Muscle of leg (tissue), 11 donors: ENCODE data around the gene PSMA7. TPM values are rescaled to one million over a fixed set of nuclear protein-coding genes. Genes with fewer than 3 reads are reported as not detected.

ENCODE experiments used
- DNase-seq: peaks from one replicate; pipeline ENCODE4 v3.0.0; 2013
- H3K27ac ChIP-seq: one replicate; pipeline ENCODE4 v1.5.1; 2013; ENCODE audit warnings: mild to moderate bottlenecking, low read length, control low read depth
- H3K27me3 ChIP-seq: one replicate; pipeline ENCODE4 v1.6.1; 2013; ENCODE audit warnings: low read length; ENCODE audit not compliant: control insufficient read depth, insufficient read depth
- H3K36me3 ChIP-seq: one replicate; pipeline ENCODE4 v1.6.1; 2013; ENCODE audit warnings: low read length; ENCODE audit not compliant: control insufficient read depth, insufficient read depth
- H3K4me1 ChIP-seq: one replicate; pipeline ENCODE4 v1.6.1; 2013; ENCODE audit warnings: low read length; ENCODE audit not compliant: control insufficient read depth, insufficient read depth
- H3K4me3 ChIP-seq: one replicate; pipeline ENCODE4 v1.5.1; 2013; ENCODE audit warnings: low read length, control low read depth
- H3K9me3 ChIP-seq: replicated peaks from 2 replicates; pipeline ENCODE4 v1.6.1; 2013; ENCODE audit warnings: low read depth, low read length; ENCODE audit not compliant: control insufficient read depth
- WGBS: methylation state at CpG from one replicate; pipeline ENCODE4 v1.1.5; 2013; ENCODE audit warnings: missing lambda C conversion rate; ENCODE audit not compliant: insufficient coverage; 5-methylcytosine and 5-hydroxymethylcytosine counted together
- polyA plus RNA-seq, 8 donors: library from polyadenylated mRNA; unstranded; fragments of 120-200 nt; gene quantifications; one replicate each; pipeline versions ENCODE4 v1.2.1 to v1.2.3, GENCODE V29; 2013; ENCODE audit warnings: inconsistent platforms in 1 of 8, low replicate concordance in 1 of 8; ENCODE audit not compliant: insufficient read length in 8 of 8, insufficient read depth in 1 of 8
- total RNA-seq: library from RNA; stranded (reverse); fragments of 120-200 nt; gene quantifications from one replicate; pipeline ENCODE4 v1.2.4, GENCODE V29; 2013

PSMA7 gene
- total and polyA plus RNA-seq, 9 donors = 154 to 227 (median 164) TPM

DNA sequence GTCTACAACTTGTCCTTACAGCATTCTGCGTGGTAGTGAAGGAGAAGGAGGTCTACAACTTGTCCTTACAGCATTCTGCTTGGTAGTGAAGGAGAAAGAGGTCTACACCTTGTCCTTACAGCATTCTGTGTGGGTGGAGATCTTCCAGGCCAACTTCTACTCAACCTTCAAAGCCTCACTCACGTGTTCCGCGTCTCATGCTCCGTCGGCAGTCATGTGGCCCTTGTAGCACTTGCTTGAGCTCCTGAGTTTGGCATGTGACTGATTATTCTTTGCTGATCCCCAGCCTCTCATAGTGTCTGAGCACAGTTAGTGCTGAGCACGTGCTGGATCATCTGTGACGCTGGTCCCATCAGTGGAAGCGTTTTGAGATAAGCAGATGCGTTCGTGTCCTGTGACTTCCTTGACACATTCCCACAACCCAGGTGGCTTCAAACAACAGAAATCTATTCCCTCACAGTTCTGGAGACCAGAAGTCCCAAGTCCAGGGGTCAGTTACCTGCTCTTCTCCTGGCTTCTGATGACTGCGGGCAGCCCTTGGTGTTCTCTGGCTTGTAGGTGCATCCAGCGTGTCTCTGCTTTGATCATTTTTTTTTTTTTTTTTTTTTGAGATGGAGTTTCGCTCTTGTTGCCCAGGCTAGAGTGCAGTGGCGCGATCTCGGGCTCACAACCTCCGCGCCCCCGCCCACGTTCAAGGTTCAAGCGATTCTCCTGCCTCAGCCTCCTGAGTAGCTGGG is 3.0 kb upstream of the PSMA7 start:
- 91% methylated on average over 11 of the region's 22 CpGs for WGBS
- DNase-seq = no peak

DNA sequence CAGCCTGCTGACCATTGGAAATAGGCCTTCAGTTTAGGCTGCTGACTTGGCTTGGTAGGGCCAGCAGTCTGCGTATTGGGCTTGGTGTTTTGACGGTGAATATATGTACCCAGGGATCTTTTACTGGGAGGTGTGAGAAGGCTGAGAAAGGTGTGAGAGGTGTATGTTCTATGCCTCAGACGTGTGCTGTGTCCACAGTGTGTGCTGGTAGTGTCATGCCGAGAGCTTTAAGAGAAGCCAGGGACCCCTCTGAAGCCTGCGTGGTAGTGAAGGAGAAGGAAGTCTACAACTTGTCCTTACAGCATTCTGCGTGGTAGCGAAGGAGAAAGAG is 2.5 kb upstream of the PSMA7 start:
- no peak for DNase-seq
- 91% methylated on average over 7 of the region's 7 CpGs for WGBS
- Histone ChIP-seq H3K27ac (no peak overlapping the region), H3K36me3 (peaks cover 5% of the 10 kb centered on the region), H3K9me3 (no peaks in the 10 kb centered on the region), H3K4me3 (no peak overlapping the region), H3K4me1 (peaks cover 39% of the 10 kb centered on the region), H3K27me3 (no peaks in the 10 kb centered on the region)

More for the DNA sequence above, 3.0 kb upstream of the PSMA7 start:
- H3K9me3 ChIP-seq = no peaks in the 10 kb centered on the region
- no peak overlapping the region for H3K4me3 ChIP-seq
- no peaks in the 10 kb centered on the region for H3K27me3 ChIP-seq
- peaks cover 2% of the 10 kb centered on the region for H3K36me3 ChIP-seq
- H3K27ac ChIP-seq = no peak overlapping the region
- H3K4me1 ChIP-seq = peaks cover 36% of the 10 kb centered on the region

DNA sequence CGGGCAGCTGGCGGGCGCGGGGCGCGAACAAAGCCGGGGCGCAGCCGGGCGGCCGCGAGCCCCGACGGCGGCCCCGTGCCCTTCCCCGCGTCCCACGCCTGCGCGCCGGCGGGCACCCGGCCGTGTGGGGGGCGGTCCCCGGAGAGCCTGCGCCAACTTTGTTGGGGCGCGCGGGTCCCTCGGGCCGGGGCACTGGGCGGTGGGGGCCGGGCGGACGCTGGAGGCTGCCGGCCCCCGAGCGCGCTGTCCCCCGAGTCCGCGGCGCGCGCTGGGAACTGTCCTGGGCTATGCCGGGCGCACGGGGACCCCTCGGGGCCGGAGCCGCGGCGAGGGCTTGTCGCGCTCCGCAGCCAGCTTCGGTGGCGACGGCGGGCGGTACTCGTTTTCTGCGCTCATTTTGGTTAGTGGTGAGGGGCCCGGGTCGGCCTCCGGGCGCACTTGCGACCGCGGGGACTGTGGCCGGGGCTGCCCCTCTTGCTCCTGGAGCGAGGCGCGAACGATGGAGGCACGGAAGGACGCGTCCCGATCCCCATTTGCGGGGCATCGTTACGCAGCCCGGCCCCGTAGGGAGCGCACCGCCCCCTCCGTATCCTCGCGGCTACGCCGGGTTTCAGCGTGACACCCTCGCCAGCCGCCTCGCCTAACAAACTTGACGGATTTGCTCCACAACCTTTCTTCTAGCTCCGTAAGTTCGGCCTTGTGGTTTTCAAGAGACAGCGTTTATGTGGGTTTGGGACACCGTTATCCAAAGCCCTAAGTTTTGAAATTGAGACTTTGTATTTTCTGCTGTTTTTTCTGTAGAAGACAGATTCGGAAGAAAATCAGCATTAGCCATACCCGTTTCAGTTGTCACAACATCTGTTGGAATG is 997 bp upstream of the PSMA7 start:
- peak; percentile 64 for DNase-seq
- Histone ChIP-seq H3K27ac (peak overlapping the region; percentile 85), H3K36me3 (peaks cover 20% of the 10 kb centered on the region), H3K4me3 (peak overlapping the region; percentile 70), H3K9me3 (no peaks in the 10 kb centered on the region), H3K4me1 (peaks cover 29% of the 10 kb centered on the region), H3K27me3 (no peaks in the 10 kb centered on the region)
- under 1% methylated on average over 90 of the region's 104 CpGs for WGBS

DNA sequence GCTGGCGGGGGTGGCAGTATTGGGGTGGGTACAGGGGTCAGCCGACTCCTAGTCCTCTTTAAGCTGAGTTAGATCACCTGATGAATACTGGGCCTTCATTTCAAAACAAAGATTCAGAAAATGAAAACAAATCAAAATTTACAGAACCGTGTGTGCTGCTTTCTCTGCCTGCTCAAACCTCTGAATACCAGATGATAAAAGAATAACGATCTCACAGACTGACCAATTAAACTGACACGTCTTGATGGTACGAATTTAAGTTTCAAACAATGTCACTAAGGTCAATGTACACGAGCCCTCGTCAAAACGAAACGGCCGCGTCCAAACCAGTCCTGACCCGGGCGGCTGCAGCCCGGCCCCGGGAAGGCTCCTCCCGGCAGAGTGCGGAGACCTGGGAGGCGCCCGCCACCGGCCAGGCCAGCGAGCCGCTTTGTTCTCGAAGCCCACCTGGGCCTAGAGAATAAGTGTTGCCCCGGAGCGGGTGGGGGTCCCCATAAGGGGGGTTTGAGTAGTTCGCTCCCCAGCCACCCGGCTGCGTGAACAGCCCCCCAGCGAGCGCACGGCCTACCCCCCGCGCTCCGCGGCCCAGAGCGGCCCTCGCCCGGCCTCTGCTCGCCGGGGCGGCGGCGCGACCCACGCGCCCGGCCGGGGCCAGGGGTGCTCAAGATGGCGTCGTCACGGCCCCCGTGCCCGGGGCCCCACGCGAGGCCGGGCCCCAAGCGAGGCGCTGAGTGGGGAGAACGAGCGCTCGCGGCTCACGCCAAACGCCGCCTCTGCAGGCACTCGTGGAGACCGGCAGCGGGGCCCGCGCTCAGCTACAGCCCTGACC is 728 bp downstream of the PSMA7 start:
- Histone ChIP-seq H3K36me3 (peaks cover 37% of the 10 kb centered on the region), H3K9me3 (no peaks in the 10 kb centered on the region), H3K4me1 (peaks cover 27% of the 10 kb centered on the region), H3K4me3 (peak overlapping the region; percentile 70), H3K27me3 (no peaks in the 10 kb centered on the region), H3K27ac (peak overlapping the region; percentile 35)
- DNase-seq = no peak
- under 1% methylated on average over 69 of the region's 71 CpGs for WGBS

DNA sequence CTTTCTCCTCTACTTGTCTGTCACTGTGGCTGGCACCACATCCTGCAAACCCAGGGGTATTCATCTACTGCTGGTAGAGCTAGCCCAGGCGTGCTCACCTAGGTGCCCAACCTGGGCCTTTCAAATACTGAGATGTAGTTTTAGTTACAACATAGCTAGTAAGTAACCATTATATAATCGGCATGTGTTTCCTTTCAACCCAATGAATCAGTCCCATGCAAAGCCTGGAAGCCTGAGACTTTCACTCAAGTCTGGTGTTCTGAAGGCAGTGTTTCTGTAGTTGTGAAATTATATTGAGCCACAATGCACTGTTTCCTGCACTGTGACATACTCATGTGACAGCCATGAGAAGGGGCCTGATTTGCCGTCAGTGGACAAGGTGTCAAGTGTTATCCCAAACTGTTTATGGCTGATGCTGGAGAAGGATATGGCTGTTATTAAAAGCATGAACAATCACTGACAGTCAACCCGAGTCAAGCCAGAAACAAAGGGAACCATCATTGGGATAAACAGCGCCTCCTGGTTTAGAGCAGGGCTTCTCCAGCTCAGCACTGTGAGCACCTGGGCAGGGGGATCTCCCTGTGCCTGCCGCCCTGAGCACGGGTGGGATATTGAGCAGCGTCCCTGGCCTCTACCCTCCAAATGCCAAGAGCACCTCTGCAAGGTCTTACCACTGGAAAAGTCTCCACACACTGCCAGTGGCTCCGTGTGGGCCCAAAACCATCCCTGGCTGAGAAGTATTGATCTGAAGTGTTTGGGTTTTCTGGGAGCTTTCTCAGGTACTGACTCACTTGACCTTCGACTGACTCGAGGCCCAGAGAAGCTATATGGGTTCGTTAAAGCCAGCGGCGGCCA is 1.6 kb downstream of the PSMA7 start:
- WGBS = 12% methylated on average over 5 of the region's 14 CpGs
- no peak for DNase-seq
- Histone ChIP-seq H3K4me1 (peaks cover 26% of the 10 kb centered on the region), H3K36me3 (peaks cover 44% of the 10 kb centered on the region), H3K9me3 (no peaks in the 10 kb centered on the region), H3K27me3 (no peaks in the 10 kb centered on the region), H3K4me3 (peak overlapping the region; percentile 70), H3K27ac (peak overlapping the region; percentile 35)

DNA sequence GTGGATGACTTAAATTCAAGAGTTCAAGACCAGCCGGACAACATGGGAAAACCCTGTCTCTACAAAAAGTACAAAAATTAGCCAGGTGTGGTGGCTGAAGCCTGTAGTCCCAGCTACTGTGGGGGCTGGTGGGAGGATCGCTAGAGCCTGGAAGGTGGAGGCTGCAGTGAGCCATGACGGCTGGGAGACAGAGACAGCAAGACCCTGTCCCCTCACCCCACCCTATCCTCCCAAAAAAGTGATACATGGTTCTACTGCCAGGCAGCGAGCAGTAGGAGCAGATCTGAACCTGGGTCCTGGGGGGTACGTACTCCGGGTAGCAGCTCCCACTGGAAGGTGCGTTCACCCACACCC is 2.2 kb downstream of the PSMA7 start:
- Histone ChIP-seq H3K36me3 (peaks cover 46% of the 10 kb centered on the region), H3K4me3 (no peak overlapping the region), H3K27ac (no peak overlapping the region), H3K4me1 (peaks cover 26% of the 10 kb centered on the region), H3K27me3 (no peaks in the 10 kb centered on the region), H3K9me3 (no peaks in the 10 kb centered on the region)
- WGBS = 87% methylated on average over 4 of the region's 7 CpGs
- no peak for DNase-seq

GRCh38 chr20:62139636-62140035 is 3.6 kb downstream of the PSMA7 start:
- DNase-seq = no peak
- no peak overlapping the region for H3K4me3 ChIP-seq
- 90% methylated on average over 11 of the region's 13 CpGs for WGBS
- peaks cover 14% of the 10 kb centered on the region for H3K4me1 ChIP-seq
- no peaks in the 10 kb centered on the region for H3K27me3 ChIP-seq
- no peaks in the 10 kb centered on the region for H3K9me3 ChIP-seq
- H3K36me3 ChIP-seq = peaks cover 58% of the 10 kb centered on the region
- H3K27ac ChIP-seq = no peak overlapping the region

GRCh38 chr20:62138912-62139311 is 4.3 kb downstream of the PSMA7 start:
- H3K9me3 ChIP-seq = no peaks in the 10 kb centered on the region
- WGBS = 90% methylated on average over 8 of the region's 10 CpGs

DNA sequence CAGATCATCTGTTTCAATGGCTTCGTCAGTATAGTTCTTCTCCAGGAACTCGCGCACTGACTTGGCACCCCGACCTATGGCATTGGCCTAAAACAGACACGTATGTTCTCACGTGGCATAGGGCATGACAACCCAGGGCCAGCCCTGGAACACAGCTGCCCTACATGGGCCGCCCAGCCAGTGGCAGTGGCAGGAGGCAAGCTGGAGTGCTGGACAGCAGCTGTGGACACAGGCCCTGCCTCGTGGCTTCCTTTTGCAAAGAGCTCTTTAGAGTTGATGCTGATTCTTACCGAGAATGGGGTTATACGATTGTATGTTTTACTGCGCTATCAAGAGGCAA is 5.0 kb downstream of the PSMA7 start:
- Histone ChIP-seq H3K27ac (no peak overlapping the region), H3K36me3 (peaks cover 69% of the 10 kb centered on the region), H3K9me3 (no peaks in the 10 kb centered on the region), H3K4me3 (no peak overlapping the region), H3K27me3 (no peaks in the 10 kb centered on the region), H3K4me1 (peaks cover 16% of the 10 kb centered on the region)
- no peak for DNase-seq
- WGBS = 77% methylated on average over 7 of the region's 11 CpGs

More at GRCh38 chr20:62138912-62139311, 4.3 kb downstream of the PSMA7 start:
- no peaks in the 10 kb centered on the region for H3K27me3 ChIP-seq
- no peak overlapping the region for H3K4me3 ChIP-seq
- no peak overlapping the region for H3K27ac ChIP-seq
- DNase-seq = no peak
- H3K4me1 ChIP-seq = peaks cover 13% of the 10 kb centered on the region
- H3K36me3 ChIP-seq = peaks cover 62% of the 10 kb centered on the region
